ENCODE data around the gene TUBB4B. TPM values are rescaled to one million over a fixed set of nuclear protein-coding genes. Genes with fewer than 3 reads are reported as not detected.

Gene TUBB4B
- total RNA-seq, 1 donor from 2014 or later, result 245 TPM

DNA sequence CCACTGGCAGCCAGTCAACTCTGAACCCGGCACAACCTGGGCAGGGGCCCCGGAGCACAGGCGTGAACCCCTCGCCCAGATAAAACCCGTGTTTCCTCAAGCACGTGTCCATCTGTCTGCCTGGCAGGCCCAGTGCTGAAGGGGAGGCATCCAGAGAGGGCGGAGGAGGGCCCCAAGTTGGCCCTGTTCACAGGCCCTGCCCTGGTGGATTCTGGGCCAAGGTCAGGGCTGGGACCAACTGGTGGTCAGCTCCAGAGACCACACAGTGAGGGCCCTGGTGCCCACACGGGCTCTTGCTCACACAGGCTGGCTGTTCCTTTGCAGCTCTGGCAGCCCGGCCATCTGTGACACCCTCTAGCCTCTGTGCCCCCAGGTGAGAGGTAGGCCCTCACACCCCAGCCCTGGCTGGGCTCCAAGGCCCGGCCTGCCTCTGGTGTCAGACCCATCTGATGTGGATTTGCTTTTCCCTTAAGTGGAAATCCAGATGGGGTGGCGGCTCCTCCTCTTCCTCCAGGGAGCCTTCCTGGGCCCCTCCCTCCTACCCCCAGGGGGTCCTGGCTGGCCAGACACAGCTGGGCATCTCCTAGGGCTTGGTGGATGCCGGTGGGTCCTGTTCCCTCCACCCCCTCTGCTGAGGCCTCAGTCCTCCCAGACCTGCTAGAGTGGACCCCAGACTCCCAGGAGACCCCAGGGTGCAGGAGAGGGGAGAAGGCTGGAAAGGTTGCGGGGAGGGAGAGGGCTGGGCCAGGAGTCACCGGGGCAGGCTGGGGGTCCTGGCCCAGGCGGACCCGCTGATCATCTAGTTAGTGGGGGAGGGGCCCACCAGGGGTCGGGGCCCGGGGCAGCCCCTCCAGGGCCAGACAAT is 9.5 kb downstream of the TUBB4B start:
- Mint-ChIP-seq H3K36me3 (ENCODE audit: insufficient read depth) (no peaks in the 10 kb centered on the region), H3K4me1 (ENCODE audit: low read depth) (peaks cover 5% of the 10 kb centered on the region), H3K9me3 (ENCODE audit: low read depth) (no peaks in the 10 kb centered on the region), H3K4me3 (ENCODE audit: low read depth) (no peak overlapping the region), H3K27ac (no peak overlapping the region), H3K27me3 (peaks cover 1% of the 10 kb centered on the region)
- DNase-seq (ENCODE audit: low spot score, unreplicated experiment), result no peak
- no peak for TF ChIP-seq CTCF (IDR thresholded peaks at IDR 0.05; ENCODE audit: unreplicated experiment)

GRCh38 chr9:137251194-137251461 is 10.0 kb downstream of the TUBB4B start, which contains the start of gene STPG3:
Gene STPG3, plus strand, starts transcription at chr9:137251286. Its CDS starts 1 bp downstream, at chr9:137251287.
- H3K27me3 Mint-ChIP-seq, result no peaks in the 10 kb centered on the region
- DNase-seq (ENCODE audit: low spot score, unreplicated experiment), result no peak
- peaks cover 7% of the 10 kb centered on the region for H3K4me1 Mint-ChIP-seq (ENCODE audit: low read depth)
- H3K36me3 Mint-ChIP-seq (ENCODE audit: insufficient read depth), result no peaks in the 10 kb centered on the region
- H3K9me3 Mint-ChIP-seq (ENCODE audit: low read depth), result no peaks in the 10 kb centered on the region
- H3K27ac Mint-ChIP-seq, result no peak within 1 kb of the TSS
- TF ChIP-seq CTCF (IDR thresholded peaks at IDR 0.05; ENCODE audit: unreplicated experiment), result no peak
- no peak within 1 kb of the TSS for H3K4me3 Mint-ChIP-seq (ENCODE audit: low read depth)

DNA sequence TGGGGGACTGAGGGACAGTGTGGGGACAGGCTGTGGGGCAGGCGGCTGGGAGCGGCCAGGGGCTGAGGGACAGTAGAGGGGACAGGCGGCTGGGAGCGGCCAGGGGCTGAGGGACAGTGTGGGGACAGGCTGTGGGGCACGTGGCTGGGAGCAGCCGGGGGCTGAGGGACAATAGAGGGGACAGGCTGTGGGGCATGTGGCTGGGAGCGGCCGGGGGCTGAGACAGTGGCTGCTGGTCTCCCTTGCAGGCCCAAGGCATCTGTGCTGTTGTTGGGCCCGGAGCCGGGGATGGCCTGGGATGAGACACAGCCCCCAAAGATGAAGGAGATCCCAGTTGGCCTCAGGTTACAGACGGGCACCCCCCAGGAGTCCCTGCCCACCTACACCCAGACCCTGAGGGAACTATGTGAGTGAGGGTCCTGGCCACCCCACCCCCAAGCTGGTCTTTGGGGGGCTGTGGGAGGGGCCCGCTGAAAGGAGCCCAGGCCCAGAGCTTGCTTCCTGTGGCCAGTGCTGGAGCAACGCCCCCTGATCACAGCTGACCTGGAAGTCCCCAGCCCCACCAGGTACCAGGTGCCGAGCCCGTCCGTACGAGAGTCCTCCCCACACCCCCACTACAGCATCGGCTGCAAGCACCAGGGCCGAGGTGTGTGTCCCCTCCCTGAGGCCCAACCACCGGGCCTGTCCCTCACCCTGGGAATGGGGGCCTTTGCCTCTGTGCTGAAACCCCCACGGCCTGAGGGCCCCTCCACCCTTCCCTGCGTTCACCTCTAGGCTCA is 10.6 kb downstream of the TUBB4B start:
- Mint-ChIP-seq H3K4me3 (ENCODE audit: low read depth) (no peak overlapping the region), H3K27me3 (no peaks in the 10 kb centered on the region), H3K36me3 (ENCODE audit: insufficient read depth) (no peaks in the 10 kb centered on the region), H3K9me3 (ENCODE audit: low read depth) (no peaks in the 10 kb centered on the region), H3K4me1 (ENCODE audit: low read depth) (peaks cover 8% of the 10 kb centered on the region), H3K27ac (no peak overlapping the region)
- DNase-seq (ENCODE audit: low spot score, unreplicated experiment), result no peak
- TF ChIP-seq CTCF (IDR thresholded peaks at IDR 0.05; ENCODE audit: unreplicated experiment), result no peak

- no peak for TF ChIP-seq CTCF (IDR thresholded peaks at IDR 0.05; ENCODE audit: unreplicated experiment)
- H3K4me1 Mint-ChIP-seq (ENCODE audit: low read depth), result peaks cover 8% of the 10 kb centered on the region
- H3K9me3 Mint-ChIP-seq (ENCODE audit: low read depth), result no peaks in the 10 kb centered on the region
- H3K4me3 Mint-ChIP-seq (ENCODE audit: low read depth), result no peak overlapping the region
- no peak for DNase-seq (ENCODE audit: low spot score, unreplicated experiment)
- H3K27me3 Mint-ChIP-seq, result no peaks in the 10 kb centered on the region
- no peaks in the 10 kb centered on the region for H3K36me3 Mint-ChIP-seq (ENCODE audit: insufficient read depth)
- no peak overlapping the region for H3K27ac Mint-ChIP-seq
Measured at GRCh38 chr9:137252555-137253506, 11.7 kb downstream of the TUBB4B start.
